Panc1 (cell line): Measurements from ENCODE around the gene FAHD1.

ENCODE experiments used
- CTCF ChIP-seq: fragments of 450-650 bp; IDR thresholded peaks from 2 replicates; pipeline ENCODE4 v1.5.1; 2017; ENCODE audit warnings: mild to moderate bottlenecking
- POLR2AphosphoS5 ChIP-seq: IDR thresholded peaks from 2 replicates; pipeline ENCODE4 v1.6.1; 2012; ENCODE audit warnings: mild to moderate bottlenecking, low read depth, low read length, moderate library complexity
- REST ChIP-seq, 2 experiments: IDR thresholded peaks; 2 replicates each; pipeline ENCODE4 v1.6.1; 2011 to 2012; ENCODE audit warnings: low read depth in 2 of 2, control low read depth in 1 of 2, low read length in 1 of 2, mild to moderate bottlenecking in 1 of 2, moderate library complexity in 1 of 2; ENCODE audit not compliant: insufficient read depth in 1 of 2
- SIN3A ChIP-seq: IDR thresholded peaks from 2 replicates; pipeline ENCODE4 v1.6.1; 2012; ENCODE audit warnings: low read depth, mild to moderate bottlenecking, low read length, moderate library complexity, borderline replicate concordance; ENCODE audit not compliant: insufficient read depth
- TCF7L2 ChIP-seq: IDR thresholded peaks from 2 replicates; pipeline ENCODE4 v1.6.1; 2011; ENCODE audit warnings: mild to moderate bottlenecking, low read depth, low read length, inconsistent platforms

- TF ChIP-seq CTCF (no peak), TCF7L2 (no peak), POLR2AphosphoS5 (no peak), REST (IDR thresholded peaks at IDR 0.05; ENCODE audit: insufficient read depth in 1 of 2, low read depth in 2 of 2, low read length in 1 of 2) (no peak), SIN3A (no peak)
Observed at GRCh38 chr16:1809281-1809801, 17.7 kb upstream of the FAHD1 start.
